DOHH2 (cell line): ENCODE results near the gene NUTM2B.
"Not testable (repeated sequence)": the region's sequence is repeated elsewhere in the genome, so short reads cannot be mapped to it uniquely, and the experiment has no call there.

ENCODE experiments used
- EZH2phosphoT487 ChIP-seq: fragments of 200-600 bp; sonication (generic); IDR thresholded peaks from 2 replicates; pipeline ENCODE4 v1.6.1; 2017; ENCODE audit warnings: borderline replicate concordance, mild to moderate bottlenecking, antibody characterized with exemption, low read length, moderate library complexity, mixed read lengths
- TF ChIP-seq, protein P1 (sequence below): fragments of 200-600 bp; sonication (generic); IDR thresholded peaks from one replicate; pipeline ENCODE4 v1.5.1; 2014; ENCODE audit warnings: antibody characterized with exemption, mild to moderate bottlenecking, low read depth, low read length; ENCODE audit not compliant: poor library complexity, severe bottlenecking

GRCh38 chr10:79669248-79669788, 33.7 kb upstream of the NUTM2B start:
- TF ChIP-seq, protein P1, sequence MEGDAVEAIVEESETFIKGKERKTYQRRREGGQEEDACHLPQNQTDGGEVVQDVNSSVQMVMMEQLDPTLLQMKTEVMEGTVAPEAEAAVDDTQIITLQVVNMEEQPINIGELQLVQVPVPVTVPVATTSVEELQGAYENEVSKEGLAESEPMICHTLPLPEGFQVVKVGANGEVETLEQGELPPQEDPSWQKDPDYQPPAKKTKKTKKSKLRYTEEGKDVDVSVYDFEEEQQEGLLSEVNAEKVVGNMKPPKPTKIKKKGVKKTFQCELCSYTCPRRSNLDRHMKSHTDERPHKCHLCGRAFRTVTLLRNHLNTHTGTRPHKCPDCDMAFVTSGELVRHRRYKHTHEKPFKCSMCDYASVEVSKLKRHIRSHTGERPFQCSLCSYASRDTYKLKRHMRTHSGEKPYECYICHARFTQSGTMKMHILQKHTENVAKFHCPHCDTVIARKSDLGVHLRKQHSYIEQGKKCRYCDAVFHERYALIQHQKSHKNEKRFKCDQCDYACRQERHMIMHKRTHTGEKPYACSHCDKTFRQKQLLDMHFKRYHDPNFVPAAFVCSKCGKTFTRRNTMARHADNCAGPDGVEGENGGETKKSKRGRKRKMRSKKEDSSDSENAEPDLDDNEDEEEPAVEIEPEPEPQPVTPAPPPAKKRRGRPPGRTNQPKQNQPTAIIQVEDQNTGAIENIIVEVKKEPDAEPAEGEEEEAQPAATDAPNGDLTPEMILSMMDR = not testable (repeated sequence)
- TF ChIP-seq EZH2phosphoT487 = not testable (repeated sequence)
